Uterus (tissue), 4 donors: ENCODE results near the gene RELT. TPM values are rescaled to one million over a fixed set of nuclear protein-coding genes. Genes with fewer than 3 reads are reported as not detected.

ENCODE experiments used
- DNase-seq, 2 donors: peaks; one replicate each; pipeline ENCODE4 v3.0.0-alpha.2; 2019 to 2020
- H3K27ac ChIP-seq, 2 donors: fragments of 200-600 bp; sonication (generic); 1 replicate in 1 of 2; 2 replicates in 1 of 2; pipeline ENCODE4 v1.5.1; 2016 to 2018
- H3K27me3 ChIP-seq, 2 donors: fragments of 200-600 bp; sonication (generic); one replicate each; pipeline ENCODE4 v1.5.1; 2018 to 2019; ENCODE audit warnings: control low read depth in 1 of 2
- H3K36me3 ChIP-seq, 2 donors: fragments of 200-600 bp; sonication (generic); one replicate each; pipeline ENCODE4 v1.5.1; 2019; ENCODE audit warnings: control low read depth in 1 of 2
- H3K4me1 ChIP-seq, 2 donors: fragments of 200-600 bp; sonication (generic); one replicate each; pipeline ENCODE4 v1.5.1; 2018 to 2019; ENCODE audit warnings: control low read depth in 1 of 2
- H3K4me3 ChIP-seq, 2 donors: fragments of 200-600 bp; sonication (generic); 1 replicate in 1 of 2; 2 replicates in 1 of 2; pipeline ENCODE4 v1.5.1; 2018 to 2019; ENCODE audit warnings: mild to moderate bottlenecking in 1 of 2
- H3K9me3 ChIP-seq, 2 donors: fragments of 200-600 bp; sonication (generic); one replicate each; pipeline ENCODE4 v1.5.1; 2019; ENCODE audit warnings: control low read depth in 1 of 2
- POLR2A ChIP-seq, 2 donors: fragments of 450-650 bp; IDR thresholded peaks; one replicate each; pipeline ENCODE4 v1.6.1; 2016; ENCODE audit warnings: antibody characterized with exemption in 2 of 2, mild to moderate bottlenecking in 1 of 2, moderate library complexity in 1 of 2
- intact Hi-C: fragments of 100-400 bp; cut with DNase I; formaldehyde crosslinking; loops from one replicate; pipeline ENCODE4 v1.15.1; 2023; ENCODE audit warnings: low total_unique reads
- total RNA-seq, 4 donors: library from RNA; depleted of rRNA in 3 of 4; stranded (reverse); fragments of >200 nt in 3 of 4; gene quantifications; one replicate each; pipeline versions ENCODE4 v1.1.0 to v1.2.4, GENCODE V29; 2014 to 2023
- TF ChIP-seq, protein P1 (sequence below), 4 experiments: fragments of 200-600 bp in 2 of 4; fragments of 450-650 bp in 2 of 4; sonication (generic) in 2 of 4; IDR thresholded peaks; one replicate each; pipeline ENCODE4 v1.5.1; 2016 to 2019; ENCODE audit warnings: antibody characterized with exemption in 4 of 4, mild to moderate bottlenecking in 2 of 4, moderate library complexity in 1 of 4
- donor health status: DM: yes; HTN: yes; CAD: no.

The RELT gene
- total RNA-seq, 4 donors from 2014 or later, result 0.29 to 5.8 (median 3.3) TPM; not detected in 1

DNA sequence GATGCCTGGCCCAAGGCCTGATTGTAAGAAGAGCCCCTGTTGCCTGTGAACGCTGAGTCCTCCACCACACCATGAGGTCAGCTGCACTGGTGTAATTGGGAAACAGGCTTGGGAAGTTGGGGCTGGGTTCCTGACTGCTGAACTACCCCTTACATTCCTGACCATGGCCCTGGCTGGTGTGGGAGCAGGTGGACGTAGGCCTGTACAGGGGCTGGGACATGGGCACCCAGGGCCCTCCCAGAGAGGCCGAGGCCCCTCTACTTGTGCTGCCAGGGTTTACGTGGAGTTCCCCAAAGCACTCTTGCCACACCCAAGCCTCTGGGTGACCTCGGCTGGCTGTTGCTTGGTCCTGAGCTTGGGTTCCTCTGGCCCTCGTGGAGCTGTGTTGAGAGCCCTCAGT, 5.4 kb downstream of the RELT start:
- Histone ChIP-seq H3K4me1 (peaks cover 0 to 7% of the 10 kb centered on the region in 2 donors), H3K27me3 (no peaks in the 10 kb centered on the region), H3K4me3 (no peak overlapping the region), H3K9me3 (no peaks in the 10 kb centered on the region), H3K27ac (no peak overlapping the region), H3K36me3 (no peaks in the 10 kb centered on the region)
- TF ChIP-seq POLR2A (IDR thresholded peaks at IDR 0.05), result no peak
- TF ChIP-seq, protein P1, sequence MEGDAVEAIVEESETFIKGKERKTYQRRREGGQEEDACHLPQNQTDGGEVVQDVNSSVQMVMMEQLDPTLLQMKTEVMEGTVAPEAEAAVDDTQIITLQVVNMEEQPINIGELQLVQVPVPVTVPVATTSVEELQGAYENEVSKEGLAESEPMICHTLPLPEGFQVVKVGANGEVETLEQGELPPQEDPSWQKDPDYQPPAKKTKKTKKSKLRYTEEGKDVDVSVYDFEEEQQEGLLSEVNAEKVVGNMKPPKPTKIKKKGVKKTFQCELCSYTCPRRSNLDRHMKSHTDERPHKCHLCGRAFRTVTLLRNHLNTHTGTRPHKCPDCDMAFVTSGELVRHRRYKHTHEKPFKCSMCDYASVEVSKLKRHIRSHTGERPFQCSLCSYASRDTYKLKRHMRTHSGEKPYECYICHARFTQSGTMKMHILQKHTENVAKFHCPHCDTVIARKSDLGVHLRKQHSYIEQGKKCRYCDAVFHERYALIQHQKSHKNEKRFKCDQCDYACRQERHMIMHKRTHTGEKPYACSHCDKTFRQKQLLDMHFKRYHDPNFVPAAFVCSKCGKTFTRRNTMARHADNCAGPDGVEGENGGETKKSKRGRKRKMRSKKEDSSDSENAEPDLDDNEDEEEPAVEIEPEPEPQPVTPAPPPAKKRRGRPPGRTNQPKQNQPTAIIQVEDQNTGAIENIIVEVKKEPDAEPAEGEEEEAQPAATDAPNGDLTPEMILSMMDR (IDR thresholded peaks at IDR 0.05), result no peak
- intact Hi-C loops, result no loop called here
- no peak for DNase-seq

DNA sequence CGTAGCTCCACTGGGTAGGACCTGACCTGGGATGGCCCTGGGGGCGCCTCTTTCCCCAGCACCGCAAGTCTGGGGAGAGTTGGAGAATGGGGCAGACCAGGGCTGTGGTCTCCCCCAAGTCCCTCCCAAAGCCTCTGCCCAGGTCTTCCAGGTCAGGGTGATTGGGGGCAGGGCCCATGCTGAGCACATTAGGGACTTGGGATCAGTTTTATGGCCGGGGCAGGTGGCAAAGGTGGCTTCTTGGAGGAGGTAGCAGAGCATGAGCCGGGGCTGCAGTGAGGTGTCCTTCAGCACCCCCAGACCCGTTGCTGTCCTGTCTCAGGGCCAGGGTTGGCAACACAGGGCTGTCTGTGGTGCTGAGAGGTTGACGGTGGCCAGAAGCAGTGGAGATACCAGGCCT, 6.0 kb downstream of the RELT start:
- TF ChIP-seq POLR2A (IDR thresholded peaks at IDR 0.05), result no peak
- TF ChIP-seq, protein P1 (IDR thresholded peaks at IDR 0.05), result no peak
- H3K27ac ChIP-seq, result no peak overlapping the region
- no peak overlapping the region for H3K4me3 ChIP-seq
- no peaks in the 10 kb centered on the region for H3K27me3 ChIP-seq
- peaks cover 0 to 1% of the 10 kb centered on the region in 2 donors for H3K4me1 ChIP-seq
- no peak for DNase-seq
- H3K9me3 ChIP-seq, result no peaks in the 10 kb centered on the region
- intact Hi-C loops, result no loop called here
- H3K36me3 ChIP-seq, result no peaks in the 10 kb centered on the region

DNA sequence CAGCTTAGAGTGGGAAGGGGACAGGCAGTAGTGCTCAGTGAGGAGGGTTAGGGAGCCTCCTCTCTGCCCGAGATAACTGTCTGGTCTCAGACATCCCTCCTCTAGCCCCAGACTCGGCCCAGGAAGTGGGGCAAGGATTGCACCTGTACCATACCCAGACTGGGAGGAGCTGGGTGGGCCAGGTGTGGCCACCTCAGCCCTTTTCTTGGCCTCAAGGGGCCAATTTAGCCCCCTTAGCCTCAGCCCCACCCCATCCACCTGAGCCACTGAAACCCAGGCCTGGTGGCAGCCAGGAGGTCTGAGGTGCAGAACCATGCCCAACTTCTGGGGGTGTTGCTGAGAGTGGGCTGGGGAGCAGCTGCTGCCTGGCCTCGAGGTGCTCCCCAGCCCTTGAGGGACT, 6.5 kb downstream of the RELT start:
- Histone ChIP-seq H3K36me3 (no peaks in the 10 kb centered on the region), H3K4me1 (no peaks in the 10 kb centered on the region), H3K9me3 (no peaks in the 10 kb centered on the region), H3K27ac (no peak overlapping the region), H3K27me3 (no peaks in the 10 kb centered on the region), H3K4me3 (no peak overlapping the region)
- intact Hi-C loops, result no loop called here
- DNase-seq, result no peak
- TF ChIP-seq, protein P1 (IDR thresholded peaks at IDR 0.05), result no peak
- no peak for TF ChIP-seq POLR2A (IDR thresholded peaks at IDR 0.05)

DNA sequence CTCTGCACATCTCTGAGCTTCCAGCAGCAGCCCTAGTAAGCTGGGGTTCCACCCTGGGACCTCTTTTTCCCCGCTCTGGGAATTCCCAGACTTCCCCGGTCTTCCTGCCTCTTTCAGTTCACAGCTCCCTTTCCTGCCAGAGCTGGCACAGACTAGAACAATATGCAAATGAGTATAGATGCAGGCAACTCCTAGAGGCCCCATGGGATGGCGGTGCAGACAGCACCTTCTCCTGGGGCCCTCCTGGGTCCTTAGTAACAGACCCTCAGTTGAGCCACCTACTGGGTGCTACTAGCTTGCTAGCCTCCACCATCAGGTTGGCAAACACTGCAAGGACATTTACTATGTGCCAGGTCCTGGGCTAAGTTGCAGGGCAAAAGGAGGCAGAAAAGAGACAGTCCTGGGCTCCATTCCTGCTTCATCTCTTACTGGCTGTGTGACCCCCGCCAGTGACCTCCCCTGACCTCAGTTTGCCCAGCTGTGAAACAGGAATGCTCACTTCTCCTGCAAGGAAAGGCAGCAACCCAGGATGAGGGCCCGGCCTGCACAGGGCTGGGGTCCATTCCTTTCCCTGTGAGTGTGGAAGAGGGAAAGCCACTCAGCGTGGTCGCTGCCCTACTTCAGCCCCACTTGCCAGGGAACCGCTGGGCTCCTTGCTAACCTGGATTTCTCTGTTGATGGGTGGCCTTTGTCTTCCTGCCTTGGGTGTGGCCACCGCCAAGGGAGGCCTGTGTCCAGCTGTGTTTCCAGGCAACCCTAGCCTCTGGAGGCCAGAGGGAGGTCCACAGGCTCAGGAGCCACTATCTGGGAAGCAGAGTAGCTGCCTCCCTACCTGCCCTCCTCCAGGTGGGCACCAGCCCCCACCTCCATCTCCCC, 7.3 kb downstream of the RELT start:
- Histone ChIP-seq H3K27ac (no peak overlapping the region), H3K4me1 (no peaks in the 10 kb centered on the region), H3K36me3 (no peaks in the 10 kb centered on the region), H3K9me3 (no peaks in the 10 kb centered on the region), H3K4me3 (no peak overlapping the region), H3K27me3 (no peaks in the 10 kb centered on the region)
- DNase-seq, result no peak
- intact Hi-C loops, result no loop called here
- no peak for TF ChIP-seq POLR2A (IDR thresholded peaks at IDR 0.05)
- TF ChIP-seq, protein P1 (IDR thresholded peaks at IDR 0.05), result no peak

DNA sequence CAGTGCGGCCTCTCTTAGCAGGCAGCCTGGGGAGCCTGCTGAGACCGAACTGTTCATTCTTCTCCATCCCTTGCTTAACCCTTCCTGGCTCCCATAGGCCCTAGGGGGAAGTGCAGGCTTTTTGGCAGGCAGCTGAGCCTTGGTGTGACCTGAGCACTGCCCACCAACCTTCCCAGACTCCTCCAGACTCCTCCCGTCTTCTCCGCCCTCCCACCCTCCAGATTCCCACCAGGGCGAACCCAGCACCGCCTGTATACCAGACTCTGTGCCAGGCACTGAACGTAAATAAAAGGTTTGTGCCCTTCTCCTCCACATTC, 7.9 kb downstream of the RELT start:
- Histone ChIP-seq H3K4me3 (no peak overlapping the region), H3K27me3 (no peaks in the 10 kb centered on the region), H3K9me3 (no peaks in the 10 kb centered on the region), H3K36me3 (no peaks in the 10 kb centered on the region), H3K27ac (no peak overlapping the region), H3K4me1 (no peaks in the 10 kb centered on the region)
- intact Hi-C loops, result no loop called here
- no peak for DNase-seq
- TF ChIP-seq, protein P1 (IDR thresholded peaks at IDR 0.05), result no peak
- TF ChIP-seq POLR2A (IDR thresholded peaks at IDR 0.05), result no peak
